Osteocyte (in vitro differentiated cells): ENCODE measurements around the gene HSF2. TPM values are rescaled to one million over a fixed set of nuclear protein-coding genes. Genes with fewer than 3 reads are reported as not detected.

ENCODE experiments used
- DNase-seq: peaks from one replicate; pipeline ENCODE4 v3.0.0; 2021; ENCODE audit warnings: mixed read lengths; ENCODE audit not compliant: unreplicated experiment; ENCODE audit errors: extremely low spot score
- H3K27ac Mint-ChIP-seq: one replicate; pipeline ENCODE4 v1.8.0; 2021; ENCODE audit warnings: mild to moderate bottlenecking, mixed read lengths; ENCODE audit not compliant: unreplicated experiment
- H3K27me3 Mint-ChIP-seq: one replicate; pipeline ENCODE4 v1.8.0; 2021; ENCODE audit warnings: mixed read lengths; ENCODE audit not compliant: unreplicated experiment
- H3K36me3 Mint-ChIP-seq: one replicate; pipeline ENCODE4 v1.8.0; 2021; ENCODE audit warnings: mixed read lengths; ENCODE audit not compliant: unreplicated experiment
- H3K4me1 Mint-ChIP-seq: one replicate; pipeline ENCODE4 v1.8.0; 2021; ENCODE audit warnings: mixed read lengths; ENCODE audit not compliant: unreplicated experiment
- H3K4me3 Mint-ChIP-seq: one replicate; pipeline ENCODE4 v1.8.0; 2021; ENCODE audit warnings: mild to moderate bottlenecking, moderate library complexity, mixed read lengths; ENCODE audit not compliant: unreplicated experiment
- H3K9me3 Mint-ChIP-seq: one replicate; pipeline ENCODE4 v1.8.0; 2021; ENCODE audit warnings: mixed read lengths; ENCODE audit not compliant: unreplicated experiment
- total RNA-seq: library from RNA; stranded (reverse); gene quantifications from 2 replicates; pipeline ENCODE4 v1.2.1, GENCODE V29; 2021
- TF ChIP-seq, protein P1 (sequence below): fragments of 200-600 bp; sonication (generic); IDR thresholded peaks from 2 replicates; pipeline ENCODE4 v1.5.0; 2021; ENCODE audit warnings: antibody characterized with exemption, mild to moderate bottlenecking, moderate library complexity

Gene HSF2
- total RNA-seq, 1 donor from 2014 or later = 15.5 TPM

- Mint-ChIP-seq H3K27ac (no peak overlapping the region), H3K36me3 (peaks cover 45% of the 10 kb centered on the region), H3K4me3 (no peak overlapping the region), H3K27me3 (no peaks in the 10 kb centered on the region), H3K9me3 (no peaks in the 10 kb centered on the region), H3K4me1 (no peaks in the 10 kb centered on the region)
- TF ChIP-seq, protein P1, sequence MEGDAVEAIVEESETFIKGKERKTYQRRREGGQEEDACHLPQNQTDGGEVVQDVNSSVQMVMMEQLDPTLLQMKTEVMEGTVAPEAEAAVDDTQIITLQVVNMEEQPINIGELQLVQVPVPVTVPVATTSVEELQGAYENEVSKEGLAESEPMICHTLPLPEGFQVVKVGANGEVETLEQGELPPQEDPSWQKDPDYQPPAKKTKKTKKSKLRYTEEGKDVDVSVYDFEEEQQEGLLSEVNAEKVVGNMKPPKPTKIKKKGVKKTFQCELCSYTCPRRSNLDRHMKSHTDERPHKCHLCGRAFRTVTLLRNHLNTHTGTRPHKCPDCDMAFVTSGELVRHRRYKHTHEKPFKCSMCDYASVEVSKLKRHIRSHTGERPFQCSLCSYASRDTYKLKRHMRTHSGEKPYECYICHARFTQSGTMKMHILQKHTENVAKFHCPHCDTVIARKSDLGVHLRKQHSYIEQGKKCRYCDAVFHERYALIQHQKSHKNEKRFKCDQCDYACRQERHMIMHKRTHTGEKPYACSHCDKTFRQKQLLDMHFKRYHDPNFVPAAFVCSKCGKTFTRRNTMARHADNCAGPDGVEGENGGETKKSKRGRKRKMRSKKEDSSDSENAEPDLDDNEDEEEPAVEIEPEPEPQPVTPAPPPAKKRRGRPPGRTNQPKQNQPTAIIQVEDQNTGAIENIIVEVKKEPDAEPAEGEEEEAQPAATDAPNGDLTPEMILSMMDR = no peak
- DNase-seq = no peak
Measured at GRCh38 chr6:122416825-122417224, 17.4 kb downstream of the HSF2 start.

GRCh38 chr6:122422003-122422402 lies 22.6 kb downstream of the HSF2 start:
- TF ChIP-seq, protein P1 = no peak
- peaks cover 43% of the 10 kb centered on the region for H3K36me3 Mint-ChIP-seq
- no peaks in the 10 kb centered on the region for H3K27me3 Mint-ChIP-seq
- no peaks in the 10 kb centered on the region for H3K4me1 Mint-ChIP-seq
- H3K27ac Mint-ChIP-seq = no peak overlapping the region
- DNase-seq = no peak
- H3K9me3 Mint-ChIP-seq = no peaks in the 10 kb centered on the region
- no peak overlapping the region for H3K4me3 Mint-ChIP-seq

GRCh38 chr6:122422614-122423267 lies 23.3 kb downstream of the HSF2 start:
- Mint-ChIP-seq H3K9me3 (no peaks in the 10 kb centered on the region), H3K27me3 (no peaks in the 10 kb centered on the region), H3K27ac (no peak overlapping the region), H3K4me3 (no peak overlapping the region), H3K36me3 (peaks cover 42% of the 10 kb centered on the region), H3K4me1 (peaks cover 3% of the 10 kb centered on the region)
- DNase-seq = no peak
- TF ChIP-seq, protein P1 = no peak

- Mint-ChIP-seq H3K27me3 (no peaks in the 10 kb centered on the region), H3K4me3 (no peak overlapping the region), H3K9me3 (no peaks in the 10 kb centered on the region), H3K27ac (no peak overlapping the region), H3K4me1 (peaks cover 3% of the 10 kb centered on the region), H3K36me3 (peaks cover 50% of the 10 kb centered on the region)
- TF ChIP-seq, protein P1 = no peak
- no peak for DNase-seq
Measured at GRCh38 chr6:122423734-122424133, 24.3 kb downstream of the HSF2 start.

DNA sequence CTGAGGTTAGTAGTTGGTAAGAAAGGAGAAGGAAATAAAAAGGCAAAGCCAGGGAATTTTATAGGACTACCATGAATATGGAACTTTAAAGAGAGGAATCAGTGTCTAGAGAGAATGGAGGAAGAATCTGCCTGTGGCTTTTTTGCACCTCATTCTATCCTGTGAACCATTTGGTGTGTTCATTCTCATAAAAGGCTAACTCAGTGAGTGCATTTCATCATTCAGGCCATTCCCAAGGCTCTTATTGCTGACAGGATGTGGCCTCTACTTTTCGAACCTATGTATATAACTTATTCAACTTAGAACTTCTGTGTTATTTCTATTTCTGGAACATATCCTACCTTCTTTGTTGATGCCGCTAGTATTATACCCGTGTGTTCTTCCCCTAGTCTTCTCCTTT lies 27.1 kb downstream of the HSF2 start:
- Mint-ChIP-seq H3K27ac (no peak overlapping the region), H3K9me3 (no peaks in the 10 kb centered on the region), H3K4me1 (peaks cover 3% of the 10 kb centered on the region), H3K36me3 (peaks cover 45% of the 10 kb centered on the region), H3K27me3 (no peaks in the 10 kb centered on the region), H3K4me3 (no peak overlapping the region)
- TF ChIP-seq, protein P1 = no peak
- no peak for DNase-seq
